Middle frontal gyrus (tissue), 1 donor: Measurements from ENCODE around the gene FOXA2.

ENCODE experiments used
- DNase-seq: peaks from one replicate; pipeline ENCODE4 v3.0.0-alpha.2; 2015; ENCODE audit warnings: low spot score; ENCODE audit errors: extremely low spot score

The FOXA2 gene

DNA sequence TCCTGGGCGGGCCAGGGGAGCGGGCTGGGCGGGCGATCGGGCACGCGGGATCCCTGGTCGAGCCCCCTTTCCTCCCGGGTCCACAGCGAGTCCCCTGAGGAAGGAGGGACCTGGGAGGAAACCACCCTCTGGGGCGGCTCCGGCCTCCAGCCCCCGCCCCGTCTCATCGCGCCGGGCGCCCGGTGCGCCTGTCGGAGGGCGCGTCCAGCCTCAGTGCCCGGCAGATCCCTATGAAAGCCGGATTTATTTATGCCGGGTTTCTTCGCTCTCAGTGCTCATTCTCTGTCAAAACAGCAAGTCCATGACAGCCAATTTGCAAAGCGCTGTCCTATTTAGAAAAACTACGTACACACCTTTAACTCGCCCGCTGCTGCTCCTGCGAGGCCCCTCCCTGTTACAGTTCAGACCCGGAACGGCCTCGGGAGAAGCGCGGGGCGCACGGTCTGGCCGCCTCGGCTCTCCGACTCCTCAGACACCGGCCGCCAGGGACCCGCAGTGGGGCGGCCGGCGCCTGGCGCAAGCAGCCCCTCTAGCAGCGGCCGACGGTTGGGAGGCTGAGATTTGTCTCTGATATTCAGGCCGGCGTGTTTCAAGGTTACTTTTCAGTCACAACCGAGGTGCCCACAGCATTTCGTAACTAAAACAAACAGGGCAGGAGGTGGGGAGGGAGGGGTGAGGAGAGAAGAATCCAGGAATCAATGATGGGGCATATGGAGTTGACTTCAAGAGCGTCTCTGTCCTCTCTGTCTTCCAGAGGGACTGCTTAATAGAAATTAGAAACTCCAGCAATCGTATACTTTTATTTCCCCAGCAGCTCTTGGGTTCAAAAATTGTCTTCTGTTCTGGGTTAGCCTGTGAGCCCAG, 782 bp upstream of the FOXA2 start:
- no peak for DNase-seq

DNA sequence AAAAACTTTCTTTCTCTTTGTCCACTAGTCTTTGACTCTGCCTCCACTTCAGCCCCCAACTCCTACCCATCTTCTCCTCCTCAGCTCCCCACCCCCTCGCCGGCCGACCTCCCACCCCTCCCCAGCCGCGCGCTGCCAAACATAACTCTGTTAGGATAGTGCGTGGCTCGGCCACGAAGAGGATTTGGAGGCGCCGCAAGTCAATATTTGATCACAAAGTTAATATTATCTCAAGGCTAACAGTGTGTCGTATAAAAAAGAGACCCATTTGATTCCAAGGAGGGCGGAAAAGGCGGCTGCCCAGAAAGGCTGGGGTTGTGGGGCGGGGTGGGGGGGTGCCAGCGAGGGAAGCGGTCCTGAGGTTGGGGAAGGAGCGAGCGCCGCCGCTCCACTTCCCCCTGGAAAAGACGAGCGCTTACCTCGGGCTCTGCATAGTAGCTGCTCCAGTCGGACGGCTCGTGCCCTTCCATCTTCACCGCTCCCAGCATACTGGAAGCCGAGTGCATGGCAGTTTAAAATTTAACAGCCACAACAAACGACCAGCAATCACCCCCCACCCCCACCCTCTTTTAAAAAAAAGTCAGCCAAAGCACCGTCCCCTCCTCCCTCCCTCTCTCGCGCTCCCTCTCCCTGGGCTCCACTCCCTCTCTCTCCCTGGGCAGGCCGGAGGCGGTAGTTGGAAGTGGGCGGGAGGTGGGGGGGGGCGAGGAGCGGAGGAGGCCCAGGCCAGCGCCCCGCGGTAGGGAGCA, 425 bp downstream of the FOXA2 start:
- no peak for DNase-seq

DNA sequence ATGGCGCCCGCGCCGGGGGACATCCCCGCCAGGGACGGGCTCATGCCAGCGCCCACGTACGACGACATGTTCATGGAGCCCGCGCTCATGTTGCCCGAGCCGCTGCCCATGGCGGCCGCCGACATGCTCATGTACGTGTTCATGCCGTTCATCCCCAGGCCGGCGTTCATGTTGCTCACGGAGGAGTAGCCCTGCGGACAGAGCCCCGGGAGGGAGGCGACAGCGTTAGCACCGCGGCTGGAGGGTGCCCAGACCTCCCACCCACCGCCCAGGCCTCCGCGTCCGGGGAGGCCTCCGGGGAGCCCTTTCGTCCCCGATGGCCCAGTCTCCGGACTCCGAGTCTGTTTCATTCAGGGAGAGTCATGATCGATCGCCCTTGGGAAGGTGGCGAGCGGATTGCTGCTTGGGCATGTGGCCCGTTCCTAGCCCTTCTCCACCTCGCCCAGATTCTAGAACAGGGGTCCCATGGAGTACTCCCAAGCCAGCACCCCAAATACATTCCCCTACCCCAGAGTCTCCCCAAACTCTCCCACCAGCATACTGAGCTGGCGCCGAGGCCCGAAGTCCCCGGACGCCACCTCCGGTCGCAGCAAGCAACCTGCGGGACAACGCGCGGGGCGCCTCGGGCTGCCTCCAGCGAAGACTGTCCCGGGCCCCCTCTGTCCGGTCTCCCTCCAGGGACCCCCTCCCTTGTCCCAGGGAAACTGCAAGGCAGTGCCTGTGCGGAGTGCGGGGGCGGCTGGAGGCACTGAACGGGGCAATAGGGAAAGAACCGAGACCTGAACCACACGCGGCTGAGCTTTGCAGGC, 1.2 kb downstream of the FOXA2 start:
- no peak for DNase-seq

DNA sequence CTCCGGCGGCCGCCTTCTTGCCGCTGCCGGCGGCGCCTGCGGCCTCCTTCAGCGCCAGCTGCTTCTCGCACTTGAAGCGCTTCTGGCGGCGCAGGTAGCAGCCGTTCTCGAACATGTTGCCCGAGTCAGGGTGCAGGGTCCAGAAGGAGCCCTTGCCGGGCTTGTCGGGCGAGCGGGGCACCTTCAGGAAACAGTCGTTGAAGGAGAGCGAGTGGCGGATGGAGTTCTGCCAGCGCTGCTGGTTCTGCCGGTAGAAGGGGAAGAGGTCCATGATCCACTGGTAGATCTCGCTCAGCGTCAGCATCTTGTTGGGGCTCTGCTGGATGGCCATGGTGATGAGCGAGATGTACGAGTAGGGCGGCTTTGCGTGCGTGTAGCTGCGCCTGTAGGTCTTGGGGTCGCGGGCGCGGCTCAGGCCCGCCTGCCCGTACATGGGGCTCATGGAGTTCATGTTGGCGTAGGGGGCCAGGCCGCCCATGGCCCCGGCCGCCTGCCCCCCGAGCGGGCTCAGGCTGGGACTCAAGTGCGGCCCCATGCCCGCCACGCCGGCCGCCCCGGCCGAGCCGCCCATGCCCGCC, 1.9 kb downstream of the FOXA2 start:
- no peak for DNase-seq

DNA sequence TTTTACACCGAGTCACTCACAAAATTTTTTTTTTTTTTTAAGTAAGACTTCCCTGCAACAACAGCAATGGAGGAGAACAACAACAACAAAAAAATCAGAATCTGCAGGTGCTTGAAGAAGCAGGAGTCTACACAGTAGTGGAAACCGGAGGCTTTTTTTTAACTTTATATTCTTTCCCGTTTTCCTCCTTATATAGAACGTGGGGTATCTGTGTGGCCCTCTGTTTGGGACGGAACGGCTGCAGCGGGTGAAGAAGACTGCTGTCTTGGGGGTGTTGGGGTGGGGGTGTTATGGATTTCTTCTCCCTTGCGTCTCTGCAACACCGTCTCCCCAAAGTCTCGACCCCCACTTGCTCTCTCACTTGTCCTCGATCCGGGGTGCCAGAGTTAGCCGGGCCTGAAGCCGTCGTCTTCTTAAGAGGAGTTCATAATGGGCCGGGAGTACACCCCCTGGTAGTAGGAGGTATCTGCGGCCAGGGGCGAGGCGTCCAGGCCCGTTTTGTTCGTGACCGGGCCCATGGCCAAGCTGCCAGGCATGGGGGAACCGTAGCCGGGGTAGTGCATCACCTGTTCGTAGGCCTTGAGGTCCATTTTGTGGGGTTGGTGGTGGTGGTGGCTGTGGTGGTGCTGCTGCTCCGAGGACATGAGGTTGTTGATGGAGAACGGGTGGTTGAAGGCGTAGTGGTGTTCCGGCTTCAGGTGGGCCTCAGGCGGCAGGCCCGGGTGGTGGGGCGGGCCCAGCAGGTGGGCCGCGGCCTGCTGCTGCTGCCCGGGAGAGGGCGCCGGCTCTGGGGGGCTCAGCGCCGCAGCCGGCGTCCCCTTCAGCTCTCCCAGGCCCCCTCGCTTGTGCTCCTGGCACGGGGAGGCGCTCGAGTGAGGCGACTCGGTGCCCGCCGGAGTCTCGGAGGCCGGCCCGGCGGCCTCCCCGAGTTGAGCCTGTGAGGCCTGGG, 2.7 kb downstream of the FOXA2 start:
- DNase-seq, result no peak

DNA sequence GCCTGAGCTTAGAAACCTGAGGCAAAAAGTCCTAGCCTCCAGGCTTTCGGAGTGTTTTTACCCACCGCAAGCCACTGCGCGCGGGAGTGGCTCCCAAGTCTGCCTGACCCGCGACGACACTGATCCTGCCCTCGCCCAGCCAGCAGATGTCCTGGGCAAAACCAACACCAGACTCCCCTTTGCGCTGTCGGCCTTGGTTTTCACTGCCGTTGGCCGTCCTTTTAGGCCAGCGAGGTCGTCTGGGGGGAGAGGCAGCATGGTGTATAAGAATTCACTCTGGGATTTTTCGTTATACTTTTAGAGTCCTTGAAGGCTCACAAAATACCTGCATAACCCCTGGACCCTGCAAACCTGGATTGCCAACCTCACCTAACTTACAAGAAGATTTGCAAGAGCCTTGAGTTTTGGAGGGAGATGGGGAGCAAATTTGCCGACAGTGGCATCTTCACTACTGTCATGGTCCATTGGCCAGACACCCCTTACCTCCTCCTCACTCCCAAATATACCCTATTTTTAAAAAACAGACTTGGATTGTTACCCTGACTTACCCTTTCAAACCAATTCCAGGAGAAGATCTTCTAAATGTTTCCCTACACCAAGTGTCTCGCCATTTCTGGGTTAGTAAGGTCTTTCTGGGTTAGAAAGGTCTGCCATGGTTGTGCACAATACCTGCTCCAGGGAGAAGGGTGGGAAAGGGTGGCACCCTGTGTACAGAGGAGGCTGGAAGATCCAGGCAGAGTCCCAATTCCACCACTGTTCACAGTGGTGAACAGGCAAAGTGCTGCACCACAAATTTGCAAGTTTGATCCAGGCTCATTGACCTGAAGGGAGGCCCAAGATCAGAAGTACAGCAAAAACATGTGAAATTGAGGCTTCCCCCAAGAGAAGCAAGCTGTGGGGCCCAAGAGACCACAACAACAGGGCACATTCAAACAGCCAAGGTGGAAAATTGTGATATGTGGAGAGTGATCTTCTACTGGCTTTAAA, 4.4 kb downstream of the FOXA2 start:
- DNase-seq, result no peak

DNA sequence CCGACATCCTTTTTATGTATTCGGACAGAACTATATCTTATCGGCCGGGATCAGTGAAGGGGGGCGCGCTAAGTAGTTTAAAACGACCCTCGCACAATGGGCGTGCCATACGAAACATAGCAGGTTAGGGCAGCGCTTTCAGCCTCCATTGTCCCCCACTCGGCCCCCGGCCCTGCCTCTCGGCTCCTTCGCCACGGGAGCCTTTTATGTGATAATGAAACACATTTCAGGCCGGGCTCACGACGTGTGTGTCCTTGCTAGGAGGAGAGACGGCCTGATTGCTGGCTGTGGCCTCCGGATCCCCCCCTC, 5.3 kb downstream of the FOXA2 start:
- DNase-seq, result no peak

DNA sequence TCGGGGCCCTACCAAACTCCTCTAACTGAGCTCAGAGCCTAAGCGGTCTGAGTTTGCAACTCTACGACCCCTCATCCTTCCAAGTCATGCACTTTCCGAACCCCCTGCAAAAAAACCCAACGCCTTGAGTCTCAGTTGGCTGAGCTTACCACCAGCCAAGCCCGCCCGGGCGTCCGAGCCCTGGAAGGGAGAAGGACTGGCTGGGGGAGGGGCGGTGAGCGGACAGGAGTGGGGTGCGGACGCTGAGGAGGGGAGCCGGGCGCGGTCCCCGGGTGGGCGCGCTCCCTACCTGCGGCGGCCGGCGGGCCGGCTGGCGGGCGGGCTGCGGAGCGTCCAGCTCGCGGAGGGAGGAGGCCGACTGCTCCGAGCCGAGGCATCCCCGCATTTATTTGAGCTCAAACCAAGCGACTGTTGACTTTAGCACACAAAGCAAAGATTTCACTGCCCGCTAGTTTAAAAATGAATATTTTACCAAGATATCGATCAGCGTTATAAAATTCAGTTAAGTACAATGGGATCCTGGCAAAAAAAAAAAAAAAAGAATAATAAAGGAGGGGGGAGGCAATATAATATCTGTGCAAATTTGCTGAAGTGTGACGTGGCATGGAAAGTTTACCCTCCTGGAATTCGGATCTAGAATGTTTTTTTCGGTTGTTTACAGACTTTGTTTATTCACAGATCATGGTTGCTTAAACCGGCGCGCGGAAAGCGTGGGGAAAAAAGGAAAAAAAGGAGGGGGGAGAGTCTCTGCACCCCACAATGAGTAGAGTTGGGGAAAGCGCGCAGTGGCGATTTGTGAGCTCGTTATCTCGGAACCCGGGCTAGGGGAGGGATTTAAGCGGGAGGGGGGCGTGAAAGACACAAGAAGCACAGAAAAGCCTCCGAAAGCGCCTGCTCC, 5.9 kb downstream of the FOXA2 start:
- DNase-seq, result no peak

DNA sequence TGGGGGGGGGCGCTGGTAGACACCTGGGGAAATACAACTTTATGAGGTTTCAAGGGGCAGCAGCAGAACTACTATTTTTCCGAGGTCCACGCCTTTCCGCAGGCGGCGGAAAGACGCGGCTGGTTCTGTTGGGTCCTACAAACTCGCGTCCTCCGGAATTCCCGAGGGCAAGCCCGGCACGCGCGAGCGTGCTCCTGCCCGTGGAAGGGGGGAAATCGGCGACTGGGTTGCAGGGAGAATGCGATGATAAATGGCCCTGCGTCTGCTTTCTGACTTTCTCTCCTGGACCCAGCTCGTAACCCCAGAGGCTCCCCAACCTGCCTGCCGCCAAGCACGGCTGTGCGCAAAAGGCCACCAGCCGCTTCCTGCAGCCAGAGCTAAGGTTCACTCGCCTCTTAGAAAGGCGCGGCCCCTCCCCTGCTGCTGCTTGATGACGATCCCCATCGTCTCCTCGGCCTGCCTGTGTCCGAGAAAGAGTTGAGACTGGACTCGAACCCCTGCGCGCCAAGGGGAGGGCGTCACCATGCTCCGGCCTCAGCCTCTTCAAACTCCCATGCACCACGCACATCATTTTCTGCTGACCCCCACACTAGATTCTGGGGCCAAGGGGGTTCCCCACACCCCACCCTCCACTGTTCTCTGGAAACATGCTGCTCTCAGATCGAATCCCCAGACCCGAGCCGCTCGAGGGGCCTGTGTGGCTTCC, 6.7 kb downstream of the FOXA2 start:
- no peak for DNase-seq

DNA sequence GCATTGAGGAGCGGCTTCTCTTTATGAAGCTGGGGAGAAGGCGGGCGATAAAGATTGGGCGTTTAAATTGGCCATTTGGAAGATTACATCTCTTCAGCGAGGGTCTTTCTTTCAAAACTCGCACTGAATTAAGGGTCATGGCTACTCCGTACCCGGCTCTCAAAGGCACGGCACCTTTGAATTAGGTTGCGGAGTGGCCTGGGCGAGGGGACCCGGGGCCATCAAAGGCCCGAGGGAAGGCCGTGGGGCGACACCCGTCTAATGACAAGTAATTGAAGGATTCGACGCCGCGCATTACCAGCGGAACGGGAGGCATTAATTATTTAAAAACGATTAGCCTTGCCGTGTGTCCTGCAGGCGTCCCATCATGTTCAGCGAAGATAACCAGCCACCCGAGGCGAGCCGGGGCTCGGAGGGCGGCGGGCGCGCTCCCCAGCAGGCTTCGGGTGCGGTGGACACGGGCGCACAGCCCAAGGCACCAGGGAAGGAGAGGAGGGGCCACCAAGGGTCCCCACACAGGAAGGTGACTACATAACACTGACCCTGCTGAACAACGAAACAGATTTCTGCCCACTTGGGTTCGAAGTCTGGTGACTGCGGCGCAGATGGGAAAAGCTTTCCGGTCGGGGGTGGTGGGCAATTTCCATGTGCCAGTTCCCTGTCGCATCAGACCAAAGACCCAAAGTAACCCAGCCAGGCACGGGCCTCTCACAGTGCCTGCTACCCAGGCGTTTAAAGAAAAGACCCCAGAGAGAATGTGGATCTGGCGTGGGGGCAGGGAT, 7.4 kb downstream of the FOXA2 start:
- no peak for DNase-seq

DNA sequence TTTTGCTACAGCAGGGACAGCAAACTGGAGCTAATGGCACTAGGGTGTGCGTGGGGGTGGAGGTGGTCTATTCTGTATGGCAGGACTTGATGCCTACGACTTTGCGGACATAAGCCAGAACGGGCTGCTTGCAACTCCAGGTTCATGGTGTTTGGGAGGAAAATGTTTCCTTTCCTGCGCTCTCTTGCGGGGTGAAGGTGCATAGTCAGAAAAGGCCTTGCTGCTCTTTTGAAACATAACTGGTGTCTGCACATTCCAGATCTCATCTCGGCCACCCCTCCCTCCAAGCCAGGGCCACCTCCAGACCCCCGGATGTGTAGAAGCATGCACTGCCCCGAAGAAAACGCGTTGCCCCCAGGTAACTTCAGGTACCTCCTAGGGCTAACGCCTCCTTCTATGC, 8.1 kb downstream of the FOXA2 start:
- no peak for DNase-seq

DNA sequence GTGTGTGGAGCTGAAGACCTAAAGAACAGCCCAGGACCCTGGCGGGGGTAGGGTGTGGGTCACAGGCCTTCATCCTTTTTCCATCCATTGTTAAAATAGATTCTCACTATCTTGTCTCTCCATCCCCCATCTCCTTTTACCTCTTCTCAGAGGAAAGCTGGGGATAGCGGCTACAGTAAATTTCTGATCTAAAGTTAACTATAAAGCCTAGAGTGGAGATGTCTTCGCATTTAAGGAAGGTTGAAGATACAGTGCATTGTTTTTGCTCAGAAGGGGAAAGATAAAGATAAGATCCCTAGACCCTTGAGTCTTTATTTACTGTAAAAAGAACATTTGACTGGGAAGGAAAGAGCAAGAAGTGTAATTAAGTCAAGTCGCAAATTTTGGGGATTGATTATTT, 8.6 kb downstream of the FOXA2 start:
- no peak for DNase-seq

DNA sequence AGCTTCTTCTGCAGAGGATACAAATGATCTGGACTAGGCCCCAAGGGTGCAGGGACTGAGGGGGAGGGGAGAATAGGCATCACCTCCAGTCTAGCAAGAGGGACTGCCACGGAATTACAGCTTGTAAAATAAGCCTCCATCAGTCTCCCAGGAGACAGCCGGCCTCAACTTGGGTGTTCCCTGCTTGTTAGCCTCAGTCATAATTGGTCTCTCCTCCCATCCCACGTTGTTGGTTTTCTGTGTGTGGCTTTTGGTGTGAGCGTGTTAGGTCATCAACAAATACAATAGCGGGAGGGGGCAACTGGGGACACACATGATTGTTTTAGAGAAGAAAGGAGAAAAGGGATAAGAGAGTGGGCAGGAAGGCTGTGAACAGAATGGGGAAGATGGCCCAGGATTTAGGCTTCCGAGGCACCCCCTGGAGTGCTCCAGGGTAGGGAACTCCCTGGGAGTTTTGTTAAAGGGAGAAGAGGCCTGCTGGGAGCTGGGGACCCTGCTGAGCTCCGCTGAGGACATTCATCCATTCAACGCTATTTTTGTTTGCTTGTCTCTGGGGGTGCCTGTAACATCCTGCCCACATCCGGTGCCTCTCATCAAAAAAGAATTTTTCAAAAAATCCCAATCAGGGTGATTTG, 9.2 kb downstream of the FOXA2 start:
- DNase-seq, result no peak

DNA sequence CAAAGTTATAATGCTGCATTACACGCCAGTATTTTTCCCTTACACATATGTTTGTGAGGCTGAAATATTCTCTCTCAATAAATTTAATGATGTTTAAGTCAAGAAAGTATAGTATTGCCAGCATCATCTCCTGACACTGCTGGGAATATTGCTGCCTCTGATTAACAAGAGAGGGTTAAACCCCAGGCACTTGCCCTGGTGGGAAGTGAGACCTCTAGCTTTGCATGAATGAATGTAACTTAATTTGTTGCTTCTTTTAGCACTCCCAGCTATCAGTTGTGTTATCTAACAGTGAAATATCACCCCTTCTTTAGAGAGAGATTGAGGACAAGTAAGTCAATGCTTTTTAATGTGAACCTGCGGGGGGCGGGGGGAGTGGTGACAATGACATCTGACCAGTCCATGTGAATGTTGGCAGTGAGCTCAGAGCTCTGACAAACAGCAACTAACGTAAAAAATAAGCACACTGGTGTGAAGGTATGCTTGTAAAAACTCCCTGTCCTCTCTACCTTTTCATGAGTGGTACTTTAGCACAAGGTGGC, 9.8 kb downstream of the FOXA2 start:
- no peak for DNase-seq

DNA sequence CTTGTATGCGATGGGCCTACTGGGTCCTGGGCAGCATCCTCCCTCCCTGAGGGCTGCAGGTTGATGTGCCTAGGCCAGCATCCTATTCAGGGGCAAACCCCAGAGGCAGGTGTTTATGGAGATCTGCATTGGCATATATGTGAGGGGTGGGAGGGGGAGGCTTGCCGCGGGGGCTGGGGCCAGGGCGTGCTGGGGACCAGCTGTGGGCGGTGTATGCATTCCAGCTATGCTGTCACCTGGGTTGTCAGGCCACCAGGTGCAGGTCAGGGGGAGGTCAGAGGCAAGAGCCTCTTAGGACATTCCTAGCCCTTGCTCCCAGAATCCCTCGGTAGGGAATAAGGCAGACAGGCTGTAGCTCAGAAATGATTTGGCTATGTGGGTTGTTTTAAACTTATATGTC, 11.9 kb downstream of the FOXA2 start:
- DNase-seq, result no peak

DNA sequence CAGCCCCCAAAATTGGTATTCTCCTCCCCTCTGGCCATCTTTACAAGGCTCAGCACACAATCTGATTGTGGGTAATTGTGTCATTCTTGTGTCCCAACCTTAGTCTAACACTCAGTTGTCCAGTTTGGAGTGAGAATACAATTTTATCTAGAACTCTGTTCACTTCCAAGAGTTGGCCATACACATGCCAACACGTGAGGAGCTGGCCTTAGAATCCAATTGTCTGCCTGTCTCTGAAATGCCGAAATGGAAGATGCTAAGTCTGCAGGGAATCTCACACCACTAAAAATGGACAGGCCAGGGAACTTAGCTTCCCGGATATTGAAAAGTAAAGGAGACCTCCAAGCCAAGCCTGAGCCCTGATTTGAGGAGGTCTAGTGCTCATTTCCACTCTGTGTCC, 12.3 kb downstream of the FOXA2 start:
- DNase-seq, result no peak
